LNCaP clone FGC (cell line): ENCODE results near the gene CRELD2.

Source experiments
- DNase-seq: peaks from one replicate; pipeline ENCODE4 v3.0.0-alpha.2; 2011; ENCODE audit warnings: low read depth
- H3K4me3 ChIP-seq: 2 replicates; pipeline ENCODE4 v1.5.1; 2011; ENCODE audit warnings: mild to moderate bottlenecking, low read depth, low read length, control low read depth
- CTCF ChIP-seq: IDR thresholded peaks from 2 replicates; pipeline ENCODE4 v1.5.1; 2012; ENCODE audit warnings: mild to moderate bottlenecking; ENCODE audit not compliant: control insufficient read depth, insufficient read depth; ENCODE audit errors: extremely low read depth

Gene CRELD2

GRCh38 chr22:49886346-49887063 lies 31.9 kb upstream of the CRELD2 start:
- no peak overlapping the region for H3K4me3 ChIP-seq
- no peak for TF ChIP-seq CTCF
- no peak for DNase-seq

- no peak for TF ChIP-seq CTCF
- H3K4me3 ChIP-seq = no peak overlapping the region
- no peak for DNase-seq
These were observed 31.4 kb upstream of the CRELD2 start for GRCh38 chr22:49887064-49887451.

GRCh38 chr22:49887702-49888101 lies 30.7 kb upstream of the CRELD2 start:
- H3K4me3 ChIP-seq = no peak overlapping the region
- no peak for DNase-seq
- TF ChIP-seq CTCF = no peak

- no peak for DNase-seq
- no peak overlapping the region for H3K4me3 ChIP-seq
- TF ChIP-seq CTCF = no peak
These were observed 29.4 kb upstream of the CRELD2 start for GRCh38 chr22:49889071-49889470.

GRCh38 chr22:49892226-49892899 lies 26.1 kb upstream of the CRELD2 start:
- peak; percentile 39 for DNase-seq
- H3K4me3 ChIP-seq = no peak overlapping the region
- no peak for TF ChIP-seq CTCF

- H3K4me3 ChIP-seq = no peak overlapping the region
- DNase-seq = peak; percentile 8
- no peak for TF ChIP-seq CTCF
These were observed 25.4 kb upstream of the CRELD2 start for GRCh38 chr22:49893025-49893424.
